ENCODE measurements around the gene MRPL1. TPM values are rescaled to one million over a fixed set of nuclear protein-coding genes. Genes with fewer than 3 reads are reported as not detected.

The MRPL1 gene
- total and polyA plus RNA-seq, 2 of the 13 experiments (the other 11 are each of a cell fraction or from before 2014, with no cell fraction given): 23.3 to 61.5 TPM

DNA sequence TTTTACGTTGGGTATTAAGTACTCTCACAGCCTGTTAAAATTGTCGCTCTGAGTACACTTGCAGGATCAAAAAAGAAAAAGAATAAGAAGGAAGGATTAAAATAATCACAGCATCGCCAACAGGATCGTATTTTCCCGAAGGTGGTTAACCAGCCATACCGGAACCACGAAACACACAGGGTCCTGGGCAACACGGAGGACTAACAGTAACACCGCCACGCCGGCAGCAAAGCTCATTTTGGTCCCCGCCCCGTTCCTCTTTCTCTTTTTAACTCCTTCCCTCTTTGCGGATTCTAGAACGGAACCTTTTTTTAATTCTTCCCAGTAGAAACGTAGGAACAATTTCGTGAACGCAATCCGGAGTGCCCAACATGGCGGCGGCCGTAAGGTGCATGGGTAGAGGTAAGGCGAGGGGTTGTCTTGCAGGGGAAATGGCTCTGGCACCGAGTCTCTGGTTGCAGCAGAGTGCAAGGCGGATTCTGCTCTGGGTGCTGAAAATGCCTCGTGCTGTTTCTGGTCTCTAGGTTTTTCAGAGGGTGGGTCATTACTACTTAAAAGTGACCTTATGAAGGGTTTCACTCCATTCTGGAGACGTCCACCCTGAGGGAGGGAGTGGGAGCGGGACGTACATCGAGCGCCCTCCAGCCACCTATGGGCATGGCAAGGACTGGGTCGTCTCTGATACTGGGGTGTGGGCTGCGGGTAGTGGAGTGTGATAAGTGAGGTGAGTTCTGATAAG, at the start of gene MRPL1 (continued):
- TF ChIP-seq, protein P1, sequence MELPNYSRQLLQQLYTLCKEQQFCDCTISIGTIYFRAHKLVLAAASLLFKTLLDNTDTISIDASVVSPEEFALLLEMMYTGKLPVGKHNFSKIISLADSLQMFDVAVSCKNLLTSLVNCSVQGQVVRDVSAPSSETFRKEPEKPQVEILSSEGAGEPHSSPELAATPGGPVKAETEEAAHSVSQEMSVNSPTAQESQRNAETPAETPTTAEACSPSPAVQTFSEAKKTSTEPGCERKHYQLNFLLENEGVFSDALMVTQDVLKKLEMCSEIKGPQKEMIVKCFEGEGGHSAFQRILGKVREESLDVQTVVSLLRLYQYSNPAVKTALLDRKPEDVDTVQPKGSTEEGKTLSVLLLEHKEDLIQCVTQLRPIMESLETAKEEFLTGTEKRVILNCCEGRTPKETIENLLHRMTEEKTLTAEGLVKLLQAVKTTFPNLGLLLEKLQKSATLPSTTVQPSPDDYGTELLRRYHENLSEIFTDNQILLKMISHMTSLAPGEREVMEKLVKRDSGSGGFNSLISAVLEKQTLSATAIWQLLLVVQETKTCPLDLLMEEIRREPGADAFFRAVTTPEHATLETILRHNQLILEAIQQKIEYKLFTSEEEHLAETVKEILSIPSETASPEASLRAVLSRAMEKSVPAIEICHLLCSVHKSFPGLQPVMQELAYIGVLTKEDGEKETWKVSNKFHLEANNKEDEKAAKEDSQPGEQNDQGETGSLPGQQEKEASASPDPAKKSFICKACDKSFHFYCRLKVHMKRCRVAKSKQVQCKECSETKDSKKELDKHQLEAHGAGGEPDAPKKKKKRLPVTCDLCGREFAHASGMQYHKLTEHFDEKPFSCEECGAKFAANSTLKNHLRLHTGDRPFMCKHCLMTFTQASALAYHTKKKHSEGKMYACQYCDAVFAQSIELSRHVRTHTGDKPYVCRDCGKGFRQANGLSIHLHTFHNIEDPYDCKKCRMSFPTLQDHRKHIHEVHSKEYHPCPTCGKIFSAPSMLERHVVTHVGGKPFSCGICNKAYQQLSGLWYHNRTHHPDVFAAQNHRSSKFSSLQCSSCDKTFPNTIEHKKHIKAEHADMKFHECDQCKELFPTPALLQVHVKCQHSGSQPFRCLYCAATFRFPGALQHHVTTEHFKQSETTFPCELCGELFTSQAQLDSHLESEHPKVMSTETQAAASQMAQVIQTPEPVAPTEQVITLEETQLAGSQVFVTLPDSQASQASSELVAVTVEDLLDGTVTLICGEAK (IDR thresholded peaks at IDR 0.05): peak; percentile 83
- TF ChIP-seq, protein P1 (CRISPR knock-in tag; IDR thresholded peaks at IDR 0.05): peak; percentile 83
- TF ChIP-seq CENPT (CRISPR knock-in tag; IDR thresholded peaks at IDR 0.05; ENCODE audit: low read depth) (no peak), KMT2A (CRISPR knock-in tag; IDR thresholded peaks at IDR 0.05) (peak; percentile 97), ELF1 (CRISPR knock-in tag; IDR thresholded peaks at IDR 0.05) (peak; percentile 69; the same call in 1 of the 2 replicates), ZNF772 (CRISPR knock-in tag; IDR thresholded peaks at IDR 0.05) (peak; percentile 80), AGO1 (IDR thresholded peaks at IDR 0.05; ENCODE audit: low read depth, low read length, poor library complexity, severe bottlenecking) (no peak), ZNF160 (CRISPR knock-in tag; IDR thresholded peaks at IDR 0.05) (0 out of 2 replicates have a peak, but pooled peaks have one; percentile 31)
- TF ChIP-seq, protein P2, sequence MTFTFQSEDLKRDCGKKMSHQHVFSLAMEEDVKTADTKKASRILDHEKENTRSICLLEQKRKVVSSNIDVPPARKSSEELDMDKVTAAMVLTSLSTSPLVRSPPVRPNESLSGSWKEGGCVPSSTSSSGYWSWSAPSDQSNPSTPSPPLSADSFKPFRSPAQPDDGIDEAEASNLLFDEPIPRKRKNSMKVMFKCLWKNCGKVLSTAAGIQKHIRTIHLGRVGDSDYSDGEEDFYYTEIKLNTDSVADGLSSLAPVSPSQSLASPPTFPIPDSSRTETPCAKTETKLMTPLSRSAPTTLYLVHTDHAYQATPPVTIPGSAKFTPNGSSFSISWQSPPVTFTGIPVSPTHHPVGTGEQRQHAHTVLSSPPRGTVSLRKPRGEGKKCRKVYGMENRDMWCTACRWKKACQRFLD (CRISPR knock-in tag; IDR thresholded peaks at IDR 0.05; ENCODE audit: borderline replicate concordance): no peak
- TF ChIP-seq, protein P3, sequence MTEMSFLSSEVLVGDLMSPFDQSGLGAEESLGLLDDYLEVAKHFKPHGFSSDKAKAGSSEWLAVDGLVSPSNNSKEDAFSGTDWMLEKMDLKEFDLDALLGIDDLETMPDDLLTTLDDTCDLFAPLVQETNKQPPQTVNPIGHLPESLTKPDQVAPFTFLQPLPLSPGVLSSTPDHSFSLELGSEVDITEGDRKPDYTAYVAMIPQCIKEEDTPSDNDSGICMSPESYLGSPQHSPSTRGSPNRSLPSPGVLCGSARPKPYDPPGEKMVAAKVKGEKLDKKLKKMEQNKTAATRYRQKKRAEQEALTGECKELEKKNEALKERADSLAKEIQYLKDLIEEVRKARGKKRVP (CRISPR knock-in tag; IDR thresholded peaks at IDR 0.05): peak in 1 of 2 experiments; percentile 81; a peak in 1 of 4 replicates
- TF ChIP-seq, protein P4, sequence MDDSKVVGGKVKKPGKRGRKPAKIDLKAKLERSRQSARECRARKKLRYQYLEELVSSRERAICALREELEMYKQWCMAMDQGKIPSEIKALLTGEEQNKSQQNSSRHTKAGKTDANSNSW (CRISPR knock-in tag; IDR thresholded peaks at IDR 0.05; ENCODE audit: borderline replicate concordance): peak; percentile 39; the same call in 1 of the 2 replicates
- TF ChIP-seq, protein P5, sequence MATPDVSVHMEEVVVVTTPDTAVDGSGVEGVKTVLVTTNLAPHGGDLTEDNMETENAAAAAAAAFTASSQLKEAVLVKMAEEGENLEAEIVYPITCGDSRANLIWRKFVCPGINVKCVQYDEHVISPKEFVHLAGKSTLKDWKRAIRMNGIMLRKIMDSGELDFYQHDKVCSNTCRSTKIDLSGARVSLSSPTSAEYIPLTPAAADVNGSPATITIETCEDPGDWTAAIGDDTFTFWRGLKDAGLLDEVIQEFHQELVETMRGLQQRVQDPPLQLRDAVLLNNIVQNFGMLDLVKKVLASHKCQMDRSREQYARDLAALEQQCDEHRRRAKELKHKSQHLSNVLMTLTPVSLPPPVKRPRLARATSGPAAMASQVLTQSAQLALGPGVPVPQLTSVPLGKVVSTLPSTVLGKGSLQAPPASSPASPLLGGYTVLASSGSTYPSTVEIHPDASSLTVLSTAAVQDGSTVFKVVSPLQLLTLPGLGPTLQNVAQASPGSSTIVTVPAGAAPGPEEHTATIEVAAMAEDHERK (CRISPR knock-in tag; IDR thresholded peaks at IDR 0.05; ENCODE audit: low read depth): peak; percentile 75; the same call in 1 of the 2 replicates
